Body of pancreas (tissue), 4 donors: ENCODE measurements around the gene TOX2. TPM values are rescaled to one million over a fixed set of nuclear protein-coding genes. Genes with fewer than 3 reads are reported as not detected.

Source experiments
- ATAC-seq: fragments of 150-250 bp; one replicate; pipeline ENCODE4 v1.9.1; 2016
- DNase-seq, 4 donors: peaks; one replicate each; pipeline ENCODE4 v3.0.0-alpha.2; 2019
- H3K27ac ChIP-seq, 4 donors: fragments of 200-600 bp; sonication (generic); 1 replicate in 3 of 4; 2 replicates in 1 of 4; pipeline versions ENCODE4 v1.5.1 to v1.6.1; 2016 to 2019; ENCODE audit warnings: mild to moderate bottlenecking in 1 of 4, mixed read lengths in 1 of 4, moderate library complexity in 1 of 4
- H3K27me3 ChIP-seq, 2 donors: fragments of 200-600 bp; sonication (generic); one replicate each; pipeline ENCODE4 v1.6.0; 2016; ENCODE audit warnings: mild to moderate bottlenecking in 1 of 2
- H3K36me3 ChIP-seq, 2 donors: fragments of 200-600 bp; sonication (generic); replicated peaks in 1 of 2; 2 replicates each; pipeline ENCODE4 v1.5.1; 2016; ENCODE audit warnings: low read depth in 2 of 2; ENCODE audit not compliant: insufficient read depth in 1 of 2
- H3K4me1 ChIP-seq: fragments of 200-600 bp; sonication (generic); one replicate; pipeline ENCODE4 v1.6.0; 2016
- H3K4me3 ChIP-seq, 2 donors: fragments of 200-600 bp; sonication (generic); 1 replicate in 1 of 2; 2 replicates in 1 of 2; pipeline ENCODE4 v1.5.1; 2016 to 2019
- H3K9me3 ChIP-seq, 3 donors: fragments of 200-600 bp; sonication (generic); 1 replicate in 2 of 3; 2 replicates in 1 of 3; pipeline ENCODE4 v1.5.1; 2016
- CTCF ChIP-seq, 7 experiments: fragments of 450-650 bp in 4 of 7; fragments of 200-600 bp in 3 of 7; sonication (generic) in 3 of 7; IDR thresholded peaks; one replicate each; pipeline ENCODE4 v1.5.1; 2016 to 2019; ENCODE audit warnings: antibody characterized with exemption in 7 of 7
- POLR2A ChIP-seq, 3 donors: fragments of 450-650 bp; IDR thresholded peaks; one replicate each; pipeline ENCODE4 v1.6.1; 2016; ENCODE audit warnings: antibody characterized with exemption in 3 of 3, mild to moderate bottlenecking in 2 of 3
- WGBS, 2 donors: methylation state at CpG; one replicate each; pipeline ENCODE4 v1.1.5; 2017; 5-methylcytosine and 5-hydroxymethylcytosine counted together
- intact Hi-C: fragments of 100-400 bp; cut with DNase I; formaldehyde crosslinking; loops from one replicate; pipeline ENCODE4 v1.15.1; 2023
- total RNA-seq, 2 donors: library from RNA; depleted of rRNA; stranded (reverse); fragments of >200 nt; gene quantifications; one replicate each; pipeline ENCODE4 v1.1.0, GENCODE V29; 2016

The TOX2 gene
- total RNA-seq, 2 donors from 2014 or later, result 1.8 to 2.0 TPM

GRCh38 chr20:43947316-43947710 lies 32.7 kb downstream of the TOX2 start:
- no peak for ATAC-seq
- WGBS, 2 donors, result 56 to 71% methylated on average over 6 of the region's 6 CpGs
- no peak overlapping the region for H3K27ac ChIP-seq

GRCh38 chr20:43948455-43948854 lies 33.8 kb downstream of the TOX2 start:
- no peak for ATAC-seq
- intact Hi-C loops, result no loop called here
- Histone ChIP-seq H3K9me3 (no peaks in the 10 kb centered on the region), H3K4me3 (no peak overlapping the region), H3K4me1 (no peaks in the 10 kb centered on the region), H3K27ac (no peak overlapping the region), H3K27me3 (no peaks in the 10 kb centered on the region), H3K36me3 (no peaks in the 10 kb centered on the region)
- WGBS, 2 donors, result 71 to 81% methylated on average over 8 of the region's 8 CpGs
- TF ChIP-seq CTCF (IDR thresholded peaks at IDR 0.05), result no peak
- TF ChIP-seq POLR2A (IDR thresholded peaks at IDR 0.05), result no peak
- DNase-seq, result no peak

More at GRCh38 chr20:43947316-43947710, 32.7 kb downstream of the TOX2 start:
- Histone ChIP-seq H3K36me3 (no peaks in the 10 kb centered on the region), H3K27me3 (no peaks in the 10 kb centered on the region), H3K9me3 (no peaks in the 10 kb centered on the region), H3K4me3 (no peak overlapping the region), H3K4me1 (no peaks in the 10 kb centered on the region)
- intact Hi-C loops, result no loop called here
- DNase-seq, result no peak
- no peak for TF ChIP-seq POLR2A (IDR thresholded peaks at IDR 0.05)
- TF ChIP-seq CTCF (IDR thresholded peaks at IDR 0.05), result no peak

- intact Hi-C loops, result no loop called here
- Histone ChIP-seq H3K36me3 (no peaks in the 10 kb centered on the region), H3K9me3 (no peaks in the 10 kb centered on the region), H3K4me1 (no peaks in the 10 kb centered on the region), H3K27ac (no peak overlapping the region), H3K27me3 (no peaks in the 10 kb centered on the region), H3K4me3 (no peak overlapping the region)
- WGBS, 2 donors, result 94% methylated on average over 6 of the region's 6 CpGs
- TF ChIP-seq POLR2A (IDR thresholded peaks at IDR 0.05), result no peak
- TF ChIP-seq CTCF (IDR thresholded peaks at IDR 0.05), result no peak
- ATAC-seq (no peak), DNase-seq (no peak)
Observed at GRCh38 chr20:43949248-43949647, 34.6 kb downstream of the TOX2 start.

- WGBS, 2 donors, result 51 to 67% methylated on average over 11 to 18 of the region's 18 CpGs
- Histone ChIP-seq H3K36me3 (no peaks in the 10 kb centered on the region), H3K4me3 (no peak overlapping the region), H3K4me1 (no peaks in the 10 kb centered on the region), H3K27ac (no peak overlapping the region), H3K9me3 (no peaks in the 10 kb centered on the region), H3K27me3 (no peaks in the 10 kb centered on the region)
- TF ChIP-seq CTCF (IDR thresholded peaks at IDR 0.05), result no peak
- DNase-seq, result peak in 3 of 4 donors; percentile 21 to 46 (median 26)
- intact Hi-C loops, result no loop called here
- no peak for ATAC-seq
Observed at GRCh38 chr20:43949741-43950618, 35.3 kb downstream of the TOX2 start.
